Stomach smooth muscle (tissue), 2 donors: ENCODE measurements around the gene PPID.
"Not testable (repeated sequence)": the region's sequence is repeated elsewhere in the genome, so short reads cannot be mapped to it uniquely, and the experiment has no call there.

Source experiments
- H3K27ac ChIP-seq: one replicate; pipeline ENCODE4 v1.7.0; 2013; ENCODE audit warnings: mild to moderate bottlenecking, low read length, inconsistent platforms
- H3K27me3 ChIP-seq, 2 donors: one replicate each; pipeline ENCODE4 v1.7.0; 2013; ENCODE audit warnings: low read length in 2 of 2; ENCODE audit not compliant: insufficient read depth in 2 of 2, control insufficient read depth in 1 of 2
- H3K36me3 ChIP-seq, 2 donors: one replicate each; pipeline ENCODE4 v1.7.0; 2013; ENCODE audit warnings: low read length in 2 of 2; ENCODE audit not compliant: control insufficient read depth in 2 of 2, insufficient read depth in 2 of 2
- H3K4me1 ChIP-seq: one replicate; pipeline ENCODE4 v1.7.0; 2013; ENCODE audit warnings: low read length; ENCODE audit not compliant: control insufficient read depth, insufficient read depth
- H3K4me3 ChIP-seq, 2 donors: one replicate each; pipeline ENCODE4 v1.7.0; 2013; ENCODE audit warnings: low read length in 2 of 2
- H3K9ac ChIP-seq, 2 donors: one replicate each; pipeline ENCODE4 v1.7.0; 2013; ENCODE audit warnings: low read length in 2 of 2, mild to moderate bottlenecking in 1 of 2
- H3K9me3 ChIP-seq, 2 donors: one replicate each; pipeline ENCODE4 v1.7.0; 2013; ENCODE audit warnings: low read length in 2 of 2; ENCODE audit not compliant: control insufficient read depth in 2 of 2
- donor health status: healthy.
- donor health status: Pancreatic carcinoma.

Gene PPID

GRCh38 chr4:158667651-158668198 is 55.5 kb downstream of the PPID start:
- H3K27ac ChIP-seq: no peak overlapping the region
- peaks cover 11% of the 10 kb centered on the region for H3K4me1 ChIP-seq
- no peaks in the 10 kb centered on the region for H3K36me3 ChIP-seq
- H3K9me3 ChIP-seq: no peaks in the 10 kb centered on the region
- H3K4me3 ChIP-seq: no peak overlapping the region
- no peaks in the 10 kb centered on the region for H3K27me3 ChIP-seq
- H3K9ac ChIP-seq: no peak overlapping the region

GRCh38 chr4:158666892-158667291 is 56.3 kb downstream of the PPID start:
- no peak overlapping the region for H3K4me3 ChIP-seq
- H3K4me1 ChIP-seq: peaks cover 8% of the 10 kb centered on the region
- no peaks in the 10 kb centered on the region for H3K9me3 ChIP-seq
- no peak overlapping the region for H3K27ac ChIP-seq
- H3K36me3 ChIP-seq: no peaks in the 10 kb centered on the region
- H3K9ac ChIP-seq: no peak overlapping the region
- no peaks in the 10 kb centered on the region for H3K27me3 ChIP-seq

GRCh38 chr4:158664806-158665205 is 58.4 kb downstream of the PPID start:
- no peak overlapping the region for H3K9ac ChIP-seq
- no peaks in the 10 kb centered on the region for H3K27me3 ChIP-seq
- no peak overlapping the region for H3K4me3 ChIP-seq
- no peaks in the 10 kb centered on the region for H3K4me1 ChIP-seq
- H3K9me3 ChIP-seq: no peaks in the 10 kb centered on the region
- no peaks in the 10 kb centered on the region for H3K36me3 ChIP-seq
- no peak overlapping the region for H3K27ac ChIP-seq

- H3K27me3 ChIP-seq, H3K9me3 ChIP-seq, H3K9ac ChIP-seq, H3K27ac ChIP-seq, H3K36me3 ChIP-seq, H3K4me3 ChIP-seq, H3K4me1 ChIP-seq: not testable (repeated sequence)
Observed at GRCh38 chr4:158663707-158664625, 59.2 kb downstream of the PPID start.

GRCh38 chr4:158663255-158663654 is 59.9 kb downstream of the PPID start:
- H3K27ac ChIP-seq, H3K4me3 ChIP-seq, H3K9me3 ChIP-seq, H3K36me3 ChIP-seq, H3K27me3 ChIP-seq, H3K9ac ChIP-seq, H3K4me1 ChIP-seq: not testable (repeated sequence)
